IMR-90 (cell line): ENCODE measurements around the gene TBCK. TPM values are rescaled to one million over a fixed set of nuclear protein-coding genes. Genes with fewer than 3 reads are reported as not detected.

Experiments
- ATAC-seq: fragments of 200-7000 bp; cut with Tn5 transposase; 2 replicates; pipeline ENCODE4 v1.9.1; 2020; ENCODE audit warnings: low read depth, mild to moderate bottlenecking, moderate library complexity
- BruUV-seq: library from RNA; stranded (reverse); fragments of 400-500 nt; replicated peaks from 2 replicates; lab custom pipeline; 2021; lab: Mats Ljungman, UMichigan
- CTCF ChIA-PET: fragments of 300-600 bp; formaldehyde crosslinking; extraction: SDS; loops from one replicate; lab custom pipeline; 2021; ENCODE audit warnings: antibody characterized with exemption; lab: Yijun Ruan, JAX
- POLR2A ChIA-PET: fragments of 300-600 bp; sonication (Branson Sonifier 250); formaldehyde crosslinking; loops from one replicate; lab custom pipeline; 2022; ENCODE audit warnings: antibody characterized with exemption; ENCODE audit not compliant: unreplicated experiment; lab: Charles Lee
- DNase-seq: peaks from one replicate; pipeline ENCODE4 v3.0.0; 2013
- H2AFZ ChIP-seq: replicated peaks from 2 replicates; pipeline ENCODE3; 2013; ENCODE audit warnings: low read length, mild to moderate bottlenecking; ENCODE audit not compliant: poor library complexity
- H2AK5ac ChIP-seq: 2 replicates; pipeline ENCODE4 v1.6.1; 2013; ENCODE audit warnings: low read depth, low read length, inconsistent platforms
- H2AK9ac ChIP-seq: replicated peaks from 2 replicates; pipeline ENCODE3; 2013; ENCODE audit warnings: mild to moderate bottlenecking, low read depth, low read length, moderate library complexity; ENCODE audit not compliant: poor library complexity
- H2BK120ac ChIP-seq: 2 replicates; pipeline ENCODE4 v1.6.1; 2013; ENCODE audit warnings: low read depth, low read length, inconsistent platforms
- H2BK15ac ChIP-seq: 3 replicates; pipeline ENCODE4 v1.6.1; 2013; ENCODE audit warnings: low read depth, low read length, inconsistent platforms
- H2BK20ac ChIP-seq: 2 replicates; pipeline ENCODE4 v1.6.1; 2013; ENCODE audit warnings: low read depth, mild to moderate bottlenecking, inconsistent platforms, low read length, moderate library complexity
- H2BK5ac ChIP-seq: 2 replicates; pipeline ENCODE4 v1.6.1; 2013; ENCODE audit warnings: mild to moderate bottlenecking, low read depth, low read length, inconsistent platforms; ENCODE audit not compliant: poor library complexity, severe bottlenecking
- H3K14ac ChIP-seq: replicated peaks from 2 replicates; pipeline ENCODE4 v1.6.1; 2013; ENCODE audit warnings: low read depth, low read length, inconsistent platforms
- H3K18ac ChIP-seq: 2 replicates; pipeline ENCODE4 v1.6.1; 2013; ENCODE audit warnings: low read depth, low read length, control low read depth
- H3K23ac ChIP-seq: 2 replicates; pipeline ENCODE4 v1.6.1; 2013; ENCODE audit warnings: low read depth, low read length, inconsistent platforms
- H3K27ac ChIP-seq: 2 replicates; pipeline ENCODE4 v1.5.1; 2013; ENCODE audit warnings: mild to moderate bottlenecking, control low read depth, low read length; ENCODE audit not compliant: insufficient read depth
- H3K27me3 ChIP-seq: 2 replicates; pipeline ENCODE4 v1.6.1; 2013; ENCODE audit warnings: low read length; ENCODE audit not compliant: control insufficient read depth, insufficient read depth
- H3K36me3 ChIP-seq: 2 replicates; pipeline ENCODE4 v1.6.1; 2013; ENCODE audit warnings: low read length, mixed read lengths; ENCODE audit not compliant: control insufficient read depth, insufficient read depth
- H3K4ac ChIP-seq: 2 replicates; pipeline ENCODE4 v1.6.1; 2013; ENCODE audit warnings: low read depth, low read length, inconsistent platforms
- H3K4me1 ChIP-seq: 2 replicates; pipeline ENCODE4 v1.6.1; 2013; ENCODE audit warnings: low read length, mixed read lengths; ENCODE audit not compliant: control insufficient read depth, insufficient read depth
- H3K4me2 ChIP-seq: 2 replicates; pipeline ENCODE4 v1.6.1; 2013; ENCODE audit warnings: low read depth, mild to moderate bottlenecking, control low read depth, low read length, moderate library complexity
- H3K4me3 ChIP-seq: 2 replicates; pipeline ENCODE4 v1.5.1; 2013; ENCODE audit warnings: low read depth, mild to moderate bottlenecking, control low read depth, low read length, moderate library complexity; ENCODE audit not compliant: insufficient read depth
- H3K56ac ChIP-seq: 2 replicates; pipeline ENCODE4 v1.6.1; 2013; ENCODE audit warnings: low read length, inconsistent platforms; ENCODE audit not compliant: insufficient read depth; ENCODE audit errors: extremely low read depth
- H3K79me1 ChIP-seq, 2 experiments: 2 replicates each; pipeline ENCODE4 v1.6.1; 2013; ENCODE audit warnings: low read length in 2 of 2, inconsistent platforms in 1 of 2, low read depth in 1 of 2
- H3K9ac ChIP-seq: 2 replicates; pipeline ENCODE4 v1.6.1; 2013; ENCODE audit warnings: low read depth, low read length, control low read depth
- H3K9me1 ChIP-seq: 2 replicates; pipeline ENCODE4 v1.6.1; 2013; ENCODE audit warnings: low read length, inconsistent platforms; ENCODE audit not compliant: insufficient read depth
- H3K9me3 ChIP-seq: 2 replicates; pipeline ENCODE4 v1.6.1; 2013; ENCODE audit warnings: low read length; ENCODE audit not compliant: control insufficient read depth, insufficient read depth
- H4K20me1 ChIP-seq: 2 replicates; pipeline ENCODE4 v1.6.1; 2013; ENCODE audit warnings: low read length, inconsistent platforms; ENCODE audit not compliant: insufficient read depth
- H4K5ac ChIP-seq: 2 replicates; pipeline ENCODE4 v1.6.1; 2013; ENCODE audit warnings: mild to moderate bottlenecking, low read depth, low read length, control low read depth
- H4K8ac ChIP-seq, 2 experiments: 2 replicates each; pipeline ENCODE4 v1.6.1; 2013; ENCODE audit warnings: low read depth in 2 of 2, low read length in 2 of 2, control low read depth in 1 of 2, inconsistent platforms in 1 of 2
- H4K91ac ChIP-seq: 2 replicates; pipeline ENCODE4 v1.6.1; 2013; ENCODE audit warnings: low read depth, low read length, inconsistent platforms; ENCODE audit not compliant: insufficient read depth
- BHLHE40 ChIP-seq: fragments of 150-350 bp; IDR thresholded peaks from 2 replicates; pipeline ENCODE4 v1.6.1; 2016; ENCODE audit warnings: mild to moderate bottlenecking, low read depth, low read length
- CEBPB ChIP-seq: IDR thresholded peaks from 2 replicates; pipeline ENCODE4 v1.6.1; 2012; ENCODE audit warnings: low read depth, low read length, improper control_type of control experiment
- CHD1 ChIP-seq: IDR thresholded peaks from 2 replicates; pipeline ENCODE4 v1.6.1; 2012; ENCODE audit warnings: low read depth, low read length, improper control_type of control experiment
- FOS ChIP-seq: fragments of 150-350 bp; IDR thresholded peaks from 2 replicates; pipeline ENCODE4 v1.6.1; 2016; ENCODE audit warnings: low read depth, low read length
- MAFK ChIP-seq: IDR thresholded peaks from 2 replicates; pipeline ENCODE4 v1.6.1; 2012; ENCODE audit warnings: low read depth, low read length, improper control_type of control experiment
- MAZ ChIP-seq: IDR thresholded peaks from 2 replicates; pipeline ENCODE4 v1.6.1; 2012; ENCODE audit warnings: low read depth, mild to moderate bottlenecking, low read length, improper control_type of control experiment, moderate library complexity, borderline replicate concordance
- MXI1 ChIP-seq: IDR thresholded peaks from 2 replicates; pipeline ENCODE4 v1.6.1; 2012; ENCODE audit warnings: low read depth, mild to moderate bottlenecking, low read length, moderate library complexity, borderline replicate concordance
- NFE2L2 ChIP-seq: fragments of 150-350 bp; IDR thresholded peaks from 2 replicates; pipeline ENCODE4 v1.6.1; 2016; ENCODE audit warnings: low read depth, mild to moderate bottlenecking, low read length
- POLR2A ChIP-seq: IDR thresholded peaks from 2 replicates; pipeline ENCODE4 v1.6.1; 2012; ENCODE audit warnings: mild to moderate bottlenecking, low read depth, low read length
- RAD21 ChIP-seq: IDR thresholded peaks from 2 replicates; pipeline ENCODE4 v1.6.1; 2012; ENCODE audit warnings: low read length, improper control_type of control experiment
- RCOR1 ChIP-seq: IDR thresholded peaks from 2 replicates; pipeline ENCODE4 v1.6.1; 2012; ENCODE audit warnings: mild to moderate bottlenecking, low read length, improper control_type of control experiment; ENCODE audit not compliant: insufficient replicate concordance
- RFX5 ChIP-seq: IDR thresholded peaks from 2 replicates; pipeline ENCODE4 v1.8.0; 2012; ENCODE audit warnings: low read depth, mild to moderate bottlenecking, low read length, moderate library complexity
- SMC3 ChIP-seq: fragments of 150-350 bp; IDR thresholded peaks from 2 replicates; pipeline ENCODE4 v1.6.1; 2016; ENCODE audit warnings: low read depth, mild to moderate bottlenecking, antibody characterized with exemption, low read length, moderate library complexity
- WGBS, 2 experiments: methylation state at CpG; one replicate each; pipeline versions ENCODE4 v1.1.5 to v1.1.7; 2013; ENCODE audit warnings: missing lambda C conversion rate in 2 of 2; ENCODE audit not compliant: insufficient read length in 1 of 2; ENCODE audit errors: extremely low coverage in 2 of 2; 5-methylcytosine and 5-hydroxymethylcytosine counted together
- dilution Hi-C: fragments of 300-500 bp; cut with HindIII; formaldehyde crosslinking; loops from one replicate; pipeline ENCODE4 v1.14.3; 2018; ENCODE audit warnings: low sequenced_read_pairs; ENCODE audit not compliant: unreplicated experiment
- in situ Hi-C: fragments of 300-500 bp; cut with MboI; formaldehyde crosslinking; loops from 3 replicates; pipeline ENCODE4 v1.14.3; 2019; ENCODE audit warnings: low sequenced_read_pairs, inconsistent platforms, mixed read lengths
- intact Hi-C: fragments of 100-400 bp; cut with micrococcal nuclease; formaldehyde crosslinking; loops from 2 replicates; pipeline ENCODE4 v1.10.0; 2022
- polyA plus RNA-seq, 3 experiments: library from polyadenylated mRNA; depleted of rRNA; stranded (reverse); fragments of >200 nt; gene quantifications; 2 replicates each; pipeline ENCODE4 v1.2.3, GENCODE V29; 2012; ENCODE audit warnings: low replicate concordance in 1 of 3
- total RNA-seq: library from RNA; depleted of rRNA; stranded (reverse); fragments of >200 nt; gene quantifications from 2 replicates; pipeline ENCODE4 v1.2.3, GENCODE V29; 2012
- TF ChIP-seq, protein P1 (sequence below): conservative IDR thresholded peaks from 2 replicates; pipeline ENCODE4 v1.5.1; 2012; ENCODE audit warnings: mild to moderate bottlenecking, low read depth, low read length, improper control_type of control experiment
- TF ChIP-seq, protein P2 (sequence below): fragments of 150-350 bp; IDR thresholded peaks from 2 replicates; pipeline ENCODE4 v1.6.1; 2017; ENCODE audit warnings: mild to moderate bottlenecking, antibody characterized with exemption, low read length, low read depth
- TF ChIP-seq, protein P3 (sequence below): fragments of 150-350 bp; IDR thresholded peaks from 2 replicates; pipeline ENCODE4 v1.6.1; 2016; ENCODE audit warnings: low read depth, mild to moderate bottlenecking, low read length, moderate library complexity, borderline replicate concordance

TBCK gene
- total and polyA plus RNA-seq, 2 of the 4 experiments (the other 2 are of a cell fraction): 10.7 to 29.9 TPM

DNA sequence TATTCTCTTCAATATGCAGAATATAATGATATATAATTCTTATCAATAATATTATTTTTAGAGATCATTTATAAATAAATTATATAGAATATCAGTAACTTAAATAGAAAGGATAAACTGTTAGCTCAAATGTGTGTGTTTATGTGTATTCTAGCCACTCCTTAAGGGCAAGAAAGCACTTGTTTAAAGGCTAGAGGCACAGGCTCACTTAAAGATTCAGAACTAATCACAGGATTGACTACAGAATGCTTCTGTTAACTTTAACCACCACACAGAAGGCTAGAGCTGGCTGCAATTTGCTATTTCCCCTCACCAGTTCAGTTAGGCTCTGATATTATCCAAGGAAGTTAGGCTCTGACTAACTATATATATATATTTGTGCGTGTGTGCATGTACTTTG lies 69.6 kb downstream of the TBCK start:
- H3K4ac ChIP-seq: no peak overlapping the region
- H2BK20ac ChIP-seq: no peak overlapping the region
- H3K27me3 ChIP-seq: no peaks in the 10 kb centered on the region
- no peaks in the 10 kb centered on the region for H3K79me1 ChIP-seq
- no peak overlapping the region for H3K27ac ChIP-seq
- in situ Hi-C loops (no loop called here), intact Hi-C loops (no loop called here), dilution Hi-C loops (no loop called here)
- BruUV-seq: no TSS peak
- ATAC-seq (no peak), DNase-seq (no peak)
- no peak overlapping the region for H2AK9ac ChIP-seq
- no peak overlapping the region for H3K18ac ChIP-seq
- H3K14ac ChIP-seq: no peak overlapping the region
- no peak for TF ChIP-seq MXI1
- no peak for TF ChIP-seq MAFK
- no peak for TF ChIP-seq RFX5
- TF ChIP-seq, protein P1, sequence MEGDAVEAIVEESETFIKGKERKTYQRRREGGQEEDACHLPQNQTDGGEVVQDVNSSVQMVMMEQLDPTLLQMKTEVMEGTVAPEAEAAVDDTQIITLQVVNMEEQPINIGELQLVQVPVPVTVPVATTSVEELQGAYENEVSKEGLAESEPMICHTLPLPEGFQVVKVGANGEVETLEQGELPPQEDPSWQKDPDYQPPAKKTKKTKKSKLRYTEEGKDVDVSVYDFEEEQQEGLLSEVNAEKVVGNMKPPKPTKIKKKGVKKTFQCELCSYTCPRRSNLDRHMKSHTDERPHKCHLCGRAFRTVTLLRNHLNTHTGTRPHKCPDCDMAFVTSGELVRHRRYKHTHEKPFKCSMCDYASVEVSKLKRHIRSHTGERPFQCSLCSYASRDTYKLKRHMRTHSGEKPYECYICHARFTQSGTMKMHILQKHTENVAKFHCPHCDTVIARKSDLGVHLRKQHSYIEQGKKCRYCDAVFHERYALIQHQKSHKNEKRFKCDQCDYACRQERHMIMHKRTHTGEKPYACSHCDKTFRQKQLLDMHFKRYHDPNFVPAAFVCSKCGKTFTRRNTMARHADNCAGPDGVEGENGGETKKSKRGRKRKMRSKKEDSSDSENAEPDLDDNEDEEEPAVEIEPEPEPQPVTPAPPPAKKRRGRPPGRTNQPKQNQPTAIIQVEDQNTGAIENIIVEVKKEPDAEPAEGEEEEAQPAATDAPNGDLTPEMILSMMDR: no peak
- TF ChIP-seq RAD21: no peak
- TF ChIP-seq NFE2L2: no peak
- TF ChIP-seq POLR2A: no peak
- TF ChIP-seq BHLHE40: no peak
- TF ChIP-seq FOS: no peak
- no peak for TF ChIP-seq CHD1
- TF ChIP-seq MAZ: no peak
- TF ChIP-seq, protein P2, sequence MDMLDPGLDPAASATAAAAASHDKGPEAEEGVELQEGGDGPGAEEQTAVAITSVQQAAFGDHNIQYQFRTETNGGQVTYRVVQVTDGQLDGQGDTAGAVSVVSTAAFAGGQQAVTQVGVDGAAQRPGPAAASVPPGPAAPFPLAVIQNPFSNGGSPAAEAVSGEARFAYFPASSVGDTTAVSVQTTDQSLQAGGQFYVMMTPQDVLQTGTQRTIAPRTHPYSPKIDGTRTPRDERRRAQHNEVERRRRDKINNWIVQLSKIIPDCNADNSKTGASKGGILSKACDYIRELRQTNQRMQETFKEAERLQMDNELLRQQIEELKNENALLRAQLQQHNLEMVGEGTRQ: no peak
- TF ChIP-seq SMC3: no peak
- TF ChIP-seq RCOR1: no peak
- TF ChIP-seq, protein P3, sequence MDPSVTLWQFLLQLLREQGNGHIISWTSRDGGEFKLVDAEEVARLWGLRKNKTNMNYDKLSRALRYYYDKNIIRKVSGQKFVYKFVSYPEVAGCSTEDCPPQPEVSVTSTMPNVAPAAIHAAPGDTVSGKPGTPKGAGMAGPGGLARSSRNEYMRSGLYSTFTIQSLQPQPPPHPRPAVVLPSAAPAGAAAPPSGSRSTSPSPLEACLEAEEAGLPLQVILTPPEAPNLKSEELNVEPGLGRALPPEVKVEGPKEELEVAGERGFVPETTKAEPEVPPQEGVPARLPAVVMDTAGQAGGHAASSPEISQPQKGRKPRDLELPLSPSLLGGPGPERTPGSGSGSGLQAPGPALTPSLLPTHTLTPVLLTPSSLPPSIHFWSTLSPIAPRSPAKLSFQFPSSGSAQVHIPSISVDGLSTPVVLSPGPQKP: no peak
- no peak for TF ChIP-seq CEBPB
- peaks cover 4% of the 10 kb centered on the region for H3K36me3 ChIP-seq
- no CpG with 5 or more reads among the region's 1 CpG for WGBS, 2 experiments
- H3K9me3 ChIP-seq: no peaks in the 10 kb centered on the region
- no peak overlapping the region for H4K8ac ChIP-seq
- H2BK5ac ChIP-seq: no peak overlapping the region
- no peak overlapping the region for H3K4me2 ChIP-seq
- no peak overlapping the region for H2AFZ ChIP-seq
- H2BK15ac ChIP-seq: no peak overlapping the region
- H3K9me1 ChIP-seq: no peaks in the 10 kb centered on the region
- no peak overlapping the region for H2BK120ac ChIP-seq
- H3K4me3 ChIP-seq: no peak overlapping the region
- POLR2A ChIA-PET: no interaction called here
- H3K9ac ChIP-seq: no peak overlapping the region
- H4K91ac ChIP-seq: no peak overlapping the region
- no peak overlapping the region for H3K56ac ChIP-seq
- no peaks in the 10 kb centered on the region for H4K20me1 ChIP-seq
- no peak overlapping the region for H4K5ac ChIP-seq
- no peak overlapping the region for H2AK5ac ChIP-seq
- CTCF ChIA-PET: interaction anchor here (0.5 kb wide), 1 partner anchor 90 kb away, joined by 6 read pairs; no protein-coding TSS in a partner anchor
- no peaks in the 10 kb centered on the region for H3K4me1 ChIP-seq
- no peak overlapping the region for H3K23ac ChIP-seq
